Suprapubic skin (tissue), 4 donors: ENCODE data around the gene HOXC9. TPM values are rescaled to one million over a fixed set of nuclear protein-coding genes. Genes with fewer than 3 reads are reported as not detected.

Experiments used
- DNase-seq, 2 donors: peaks; one replicate each; pipeline ENCODE4 v3.0.0-alpha.2; 2019; ENCODE audit warnings: low spot score in 2 of 2
- H3K27ac ChIP-seq: fragments of 200-600 bp; sonication (generic); one replicate; pipeline ENCODE4 v1.5.1; 2019
- H3K27me3 ChIP-seq: fragments of 200-600 bp; sonication (generic); one replicate; pipeline ENCODE4 v1.5.1; 2019
- H3K36me3 ChIP-seq: fragments of 200-600 bp; sonication (generic); one replicate; pipeline ENCODE4 v1.5.1; 2019
- H3K4me1 ChIP-seq: fragments of 200-600 bp; sonication (generic); one replicate; pipeline ENCODE4 v1.5.1; 2019
- H3K4me3 ChIP-seq: fragments of 200-600 bp; sonication (generic); one replicate; pipeline ENCODE4 v1.5.1; 2019; ENCODE audit warnings: mild to moderate bottlenecking
- H3K9me3 ChIP-seq: fragments of 200-600 bp; sonication (generic); one replicate; pipeline ENCODE4 v1.5.1; 2019
- CTCF ChIP-seq, 2 donors: fragments of 200-600 bp in 1 of 2; fragments of 450-650 bp in 1 of 2; sonication (generic) in 1 of 2; IDR thresholded peaks; one replicate each; pipeline ENCODE4 v1.5.1; 2016 to 2019; ENCODE audit warnings: antibody characterized with exemption in 2 of 2, mild to moderate bottlenecking in 1 of 2, moderate library complexity in 1 of 2
- EP300 ChIP-seq: sonication (generic); formaldehyde crosslinking; IDR thresholded peaks from one replicate; pipeline ENCODE4 v1.6.1; 2017; ENCODE audit warnings: antibody characterized with exemption
- POLR2A ChIP-seq, 2 donors: fragments of 450-650 bp; IDR thresholded peaks; one replicate each; pipeline ENCODE4 v1.6.1; 2017; ENCODE audit warnings: antibody characterized with exemption in 2 of 2, mild to moderate bottlenecking in 2 of 2, moderate library complexity in 2 of 2
- POLR2AphosphoS5 ChIP-seq, 3 donors: sonication (generic); formaldehyde crosslinking; IDR thresholded peaks; one replicate each; pipeline ENCODE4 v1.6.1; 2017; ENCODE audit warnings: antibody characterized with exemption in 3 of 3
- WGBS: methylation state at CpG from one replicate; pipeline ENCODE4 v1.1.5; 2018; 5-methylcytosine and 5-hydroxymethylcytosine counted together
- total RNA-seq, 4 donors: library from RNA; depleted of rRNA; stranded (reverse); fragments of >200 nt; gene quantifications; one replicate each; pipeline ENCODE4 v1.1.0, GENCODE V29; 2016

The HOXC9 gene
- total RNA-seq, 4 donors from 2014 or later, result 4.9 to 12.2 (median 6.1) TPM

GRCh38 chr12:53955776-53956250 lies 44.1 kb upstream of the HOXC9 start:
- Histone ChIP-seq H3K4me3 (peak overlapping the region; percentile 48), H3K4me1 (peaks cover 53% of the 10 kb centered on the region), H3K36me3 (no peaks in the 10 kb centered on the region), H3K27ac (peak overlapping the region; percentile 35), H3K27me3 (peaks cover 99% of the 10 kb centered on the region), H3K9me3 (no peaks in the 10 kb centered on the region)
- WGBS, result 12% methylated on average over 10 of the region's 10 CpGs
- no peak for DNase-seq
- no peak for TF ChIP-seq POLR2AphosphoS5 (IDR thresholded peaks at IDR 0.05)
- TF ChIP-seq POLR2A (IDR thresholded peaks at IDR 0.05), result no peak
- TF ChIP-seq CTCF (IDR thresholded peaks at IDR 0.05), result no peak
- no peak for TF ChIP-seq EP300

- no peak for DNase-seq
- H3K27ac ChIP-seq, result peak overlapping the region; percentile 35
- TF ChIP-seq POLR2AphosphoS5 (IDR thresholded peaks at IDR 0.05) (no peak), EP300 (no peak), POLR2A (IDR thresholded peaks at IDR 0.05) (no peak), CTCF (IDR thresholded peaks at IDR 0.05) (no peak)
- WGBS, result 16% methylated on average over 22 of the region's 25 CpGs
- peaks cover 50% of the 10 kb centered on the region for H3K4me1 ChIP-seq
- H3K27me3 ChIP-seq, result peaks cover 99% of the 10 kb centered on the region
- peak overlapping the region; percentile 48 for H3K4me3 ChIP-seq
- no peaks in the 10 kb centered on the region for H3K9me3 ChIP-seq
- no peaks in the 10 kb centered on the region for H3K36me3 ChIP-seq
Measured at GRCh38 chr12:53956251-53956887, 43.6 kb upstream of the HOXC9 start.

- H3K4me1 ChIP-seq, result peaks cover 43% of the 10 kb centered on the region
- TF ChIP-seq POLR2A (IDR thresholded peaks at IDR 0.05) (no peak), POLR2AphosphoS5 (IDR thresholded peaks at IDR 0.05) (no peak), EP300 (no peak), CTCF (IDR thresholded peaks at IDR 0.05) (no peak)
- H3K27me3 ChIP-seq, result peaks cover 99% of the 10 kb centered on the region
Measured at GRCh38 chr12:53956914-53957536, 42.9 kb upstream of the HOXC9 start.

GRCh38 chr12:53958128-53958527 lies 41.8 kb upstream of the HOXC9 start:
- Histone ChIP-seq H3K4me3 (no peak overlapping the region), H3K27me3 (peaks cover 99% of the 10 kb centered on the region), H3K4me1 (peaks cover 34% of the 10 kb centered on the region), H3K9me3 (no peaks in the 10 kb centered on the region), H3K27ac (no peak overlapping the region), H3K36me3 (no peaks in the 10 kb centered on the region)
- 61% methylated on average over 3 of the region's 3 CpGs for WGBS
- DNase-seq, result no peak
- no peak for TF ChIP-seq POLR2AphosphoS5 (IDR thresholded peaks at IDR 0.05)
- no peak for TF ChIP-seq CTCF (IDR thresholded peaks at IDR 0.05)
- TF ChIP-seq EP300, result no peak
- TF ChIP-seq POLR2A (IDR thresholded peaks at IDR 0.05), result no peak

More at GRCh38 chr12:53956914-53957536, 42.9 kb upstream of the HOXC9 start:
- Histone ChIP-seq H3K4me3 (peak overlapping the region; percentile 48), H3K36me3 (no peaks in the 10 kb centered on the region), H3K27ac (peak overlapping the region; percentile 28), H3K9me3 (no peaks in the 10 kb centered on the region)
- WGBS, result 58% methylated on average over 7 of the region's 11 CpGs
- DNase-seq, result no peak

GRCh38 chr12:53959314-53959713 lies 40.6 kb upstream of the HOXC9 start:
- no peaks in the 10 kb centered on the region for H3K9me3 ChIP-seq
- no peak for DNase-seq
- no peak overlapping the region for H3K27ac ChIP-seq
- H3K4me3 ChIP-seq, result no peak overlapping the region
- H3K36me3 ChIP-seq, result no peaks in the 10 kb centered on the region
- WGBS, result 72% methylated on average over 4 of the region's 4 CpGs
- peaks cover 98% of the 10 kb centered on the region for H3K27me3 ChIP-seq
- H3K4me1 ChIP-seq, result peaks cover 36% of the 10 kb centered on the region
- TF ChIP-seq POLR2AphosphoS5 (IDR thresholded peaks at IDR 0.05), result no peak
- no peak for TF ChIP-seq CTCF (IDR thresholded peaks at IDR 0.05)
- no peak for TF ChIP-seq EP300
- no peak for TF ChIP-seq POLR2A (IDR thresholded peaks at IDR 0.05)
